HCT116 (cell line): ENCODE measurements around the gene MBD3L5. TPM values are rescaled to one million over a fixed set of nuclear protein-coding genes. Genes with fewer than 3 reads are reported as not detected.

Source experiments
- ATAC-seq: fragments of 200-7000 bp; cut with Tn5 transposase; 2 replicates; pipeline ENCODE4 v1.9.1; 2020; ENCODE audit warnings: mild to moderate bottlenecking, moderate library complexity
- BruUV-seq: library from RNA; stranded (reverse); fragments of 400-500 nt; replicated peaks from 2 replicates; lab custom pipeline; 2021; lab: Mats Ljungman, UMichigan
- CTCF ChIA-PET: fragments of 300-600 bp; sonication (Branson Sonifier 250); formaldehyde crosslinking; loops from one replicate; lab custom pipeline; 2021; ENCODE audit warnings: antibody characterized with exemption; lab: Charles Lee
- POLR2A ChIA-PET: fragments of 300-600, 350-600 bp; sonication (Branson Sonifier 250); formaldehyde crosslinking; loops from one replicate; lab custom pipeline; 2021; ENCODE audit warnings: antibody characterized with exemption; lab: Charles Lee
- RAD21 ChIA-PET, 2 experiments: fragments of 300-600 bp; sonication (Branson Sonifier 250); formaldehyde crosslinking; loops; one replicate each; lab custom pipeline; 2023; ENCODE audit warnings: low total read pairs in 2 of 2; ENCODE audit not compliant: uncharacterized antibody in 2 of 2, unreplicated experiment in 2 of 2, low non-redundant PET in 1 of 2; lab: Charles Lee
- DNase-seq: peaks from one replicate; pipeline ENCODE4 v3.0.0-alpha.2; 2010; ENCODE audit warnings: low read depth, low spot score
- H2AFZ ChIP-seq: fragments of 200-600 bp; shearing (Covaris generic), sonication (generic); 2 replicates; pipeline ENCODE4 v1.6.1; 2017; ENCODE audit warnings: low read depth, mixed run types, mixed read lengths, antibody characterized with exemption, low read length; ENCODE audit not compliant: poor library complexity, severe bottlenecking
- H3K27ac ChIP-seq: 2 replicates; pipeline ENCODE4 v1.5.1; 2012; ENCODE audit warnings: low read depth, low read length
- H3K27me3 ChIP-seq: fragments of 200-600 bp; sonication (generic); 2 replicates; pipeline ENCODE4 v1.6.1; 2016; ENCODE audit warnings: mixed run types, low read length, mixed read lengths; ENCODE audit not compliant: insufficient read depth
- H3K36me3 ChIP-seq, 2 experiments: fragments of 200-500 bp in 1 of 2; fragments of 200-600 bp in 1 of 2; sonication (Bioruptor generic) in 1 of 2; sonication (generic) in 1 of 2; 2 replicates each; pipeline versions ENCODE4 v1.5.1 to v1.6.1; 2014 to 2016; ENCODE audit warnings: low read length in 2 of 2, inconsistent platforms in 1 of 2, mixed read lengths in 1 of 2, mixed run types in 1 of 2; ENCODE audit not compliant: insufficient read depth in 2 of 2, control insufficient read depth in 1 of 2
- H3K4me1 ChIP-seq, 2 experiments: fragments of 200-600 bp in 1 of 2; sonication (generic) in 1 of 2; 2 replicates each; pipeline versions ENCODE4 v1.5.1 to v1.6.1; 2012 to 2017; ENCODE audit warnings: low read length in 2 of 2, inconsistent platforms in 1 of 2, mild to moderate bottlenecking in 1 of 2, mixed read lengths in 1 of 2, mixed run types in 1 of 2, moderate library complexity in 1 of 2; ENCODE audit not compliant: insufficient read depth in 2 of 2, control insufficient read depth in 1 of 2
- H3K4me2 ChIP-seq: fragments of 200-600 bp; sonication (generic); 2 replicates; pipeline ENCODE4 v1.6.1; 2017; ENCODE audit warnings: mixed run types, low read length, mixed read lengths
- H3K4me3 ChIP-seq, 2 experiments: fragments of 200-600 bp in 1 of 2; sonication (generic) in 1 of 2; replicated peaks in 1 of 2; 2 replicates each; pipeline ENCODE4 v1.5.1; 2011 to 2016; ENCODE audit warnings: low read length in 2 of 2, control low read depth in 1 of 2, low read depth in 1 of 2, mild to moderate bottlenecking in 1 of 2, mixed read lengths in 1 of 2, mixed run types in 1 of 2
- H3K79me2 ChIP-seq: fragments of 200-600 bp; sonication (generic); 2 replicates; pipeline ENCODE4 v1.6.1; 2017; ENCODE audit warnings: mild to moderate bottlenecking, mixed run types, low read length, moderate library complexity, mixed read lengths; ENCODE audit not compliant: insufficient read depth
- H3K9ac ChIP-seq: fragments of 200-600 bp; sonication (generic); 2 replicates; pipeline ENCODE4 v1.6.1; 2016; ENCODE audit warnings: low read length, mixed read lengths
- H3K9me2 ChIP-seq: fragments of 200-600 bp; sonication (generic), shearing (Covaris generic); 2 replicates; pipeline ENCODE4 v1.6.1; 2017; ENCODE audit warnings: mixed run types, mild to moderate bottlenecking, moderate library complexity; ENCODE audit not compliant: insufficient read depth
- H3K9me3 ChIP-seq, 2 experiments: fragments of 200-500 bp in 1 of 2; fragments of 200-600 bp in 1 of 2; sonication (Bioruptor generic) in 1 of 2; sonication (generic) in 1 of 2; 2 replicates each; pipeline ENCODE4 v1.6.1; 2014 to 2017; ENCODE audit warnings: low read length in 2 of 2, mixed read lengths in 2 of 2, inconsistent platforms in 1 of 2, low read depth in 1 of 2, mild to moderate bottlenecking in 1 of 2, mixed run types in 1 of 2, moderate library complexity in 1 of 2; ENCODE audit not compliant: control insufficient read depth in 1 of 2, insufficient read depth in 1 of 2
- H4K20me1 ChIP-seq: fragments of 200-600 bp; sonication (generic), shearing (Covaris generic); 2 replicates; pipeline ENCODE4 v1.6.1; 2017; ENCODE audit warnings: mixed run types, mild to moderate bottlenecking, moderate library complexity; ENCODE audit not compliant: insufficient read depth
- CEBPB ChIP-seq: IDR thresholded peaks from 2 replicates; pipeline ENCODE4 v1.6.1; 2012; ENCODE audit warnings: low read depth
- EZH2 ChIP-seq: fragments of 200-600 bp; sonication (generic); IDR thresholded peaks from 2 replicates; pipeline ENCODE4 v1.6.1; 2017; ENCODE audit warnings: antibody characterized with exemption, mixed run types
- FOSL1 ChIP-seq: IDR thresholded peaks from 2 replicates; pipeline ENCODE4 v1.6.1; 2012; ENCODE audit warnings: low read depth
- JUND ChIP-seq: IDR thresholded peaks from 2 replicates; pipeline ENCODE4 v1.6.1; 2012
- POLR2A ChIP-seq: IDR thresholded peaks from 2 replicates; pipeline ENCODE4 v1.7.0; 2011; ENCODE audit warnings: borderline replicate concordance; ENCODE audit not compliant: insufficient read depth, insufficient read length; ENCODE audit errors: extremely low read depth
- POLR2AphosphoS5 ChIP-seq: IDR thresholded peaks from 2 replicates; pipeline ENCODE4 v1.6.1; 2011; ENCODE audit warnings: mild to moderate bottlenecking, low read depth, low read length, moderate library complexity
- RAD21 ChIP-seq: IDR thresholded peaks from 2 replicates; pipeline ENCODE4 v1.6.1; 2012; ENCODE audit warnings: low read depth, mild to moderate bottlenecking
- REST ChIP-seq: IDR thresholded peaks from 2 replicates; pipeline ENCODE4 v1.6.1; 2012; ENCODE audit warnings: low read depth
- SP1 ChIP-seq: IDR thresholded peaks from 2 replicates; pipeline ENCODE4 v1.6.1; 2012; ENCODE audit warnings: low read depth
- SRF ChIP-seq: IDR thresholded peaks from 2 replicates; pipeline ENCODE4 v1.6.1; 2012; ENCODE audit warnings: low read depth
- YY1 ChIP-seq: IDR thresholded peaks from 2 replicates; pipeline ENCODE4 v1.6.1; 2011; ENCODE audit warnings: low read length, low read depth, moderate library complexity, mild to moderate bottlenecking; ENCODE audit not compliant: insufficient replicate concordance; ENCODE audit errors: extremely low read depth
- ZFX ChIP-seq: fragments of 450-650 bp; IDR thresholded peaks from 2 replicates; pipeline ENCODE4 v1.6.1; 2017
- ZNF274 ChIP-seq: fragments of 200-500 bp; sonication (Bioruptor generic); IDR thresholded peaks from 2 replicates; pipeline ENCODE4 v1.6.1; 2014; ENCODE audit warnings: mild to moderate bottlenecking, low read depth, low read length, inconsistent platforms
- intact Hi-C: fragments of 100-400 bp; cut with micrococcal nuclease; formaldehyde crosslinking; loops from 2 replicates; pipeline ENCODE4 v1.10.0; 2022
- total RNA-seq: library from RNA; stranded (reverse); gene quantifications from one replicate; pipeline ENCODE4 v1.2.1, GENCODE V29; 2021; ENCODE audit not compliant: unreplicated experiment
- TF ChIP-seq, protein P1 (sequence below): IDR thresholded peaks from 2 replicates; pipeline ENCODE4 v1.6.1; 2012
- TF ChIP-seq, protein P2 (sequence below): IDR thresholded peaks from 2 replicates; pipeline ENCODE4 v1.6.1; 2011; ENCODE audit warnings: mild to moderate bottlenecking, low read length, moderate library complexity; ENCODE audit not compliant: insufficient replicate concordance; ENCODE audit errors: extremely low read depth

MBD3L5 gene
- total RNA-seq, 1 experiment from 2014 or later = not detected

DNA sequence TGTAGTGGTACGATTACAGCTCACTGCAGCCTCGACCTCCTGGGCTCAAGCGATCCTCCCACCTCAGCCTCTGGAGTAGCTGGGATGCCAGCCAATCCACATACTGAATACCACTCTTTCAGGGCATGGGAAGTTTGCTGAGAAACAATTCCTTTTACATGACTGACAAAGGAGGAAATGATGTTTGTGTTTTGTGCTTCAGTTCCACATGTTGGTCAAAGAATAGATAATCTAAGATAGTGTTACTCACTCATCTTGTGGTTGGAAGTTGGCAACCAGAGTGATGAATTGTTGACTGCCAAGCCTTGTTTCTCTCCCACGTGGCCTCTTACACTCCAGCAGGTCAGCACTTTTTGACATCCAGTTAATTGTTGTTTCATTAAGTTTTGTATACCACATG lies 16.7 kb upstream of the MBD3L5 start:
- no peaks in the 10 kb centered on the region for H4K20me1 ChIP-seq
- no peak for TF ChIP-seq EZH2
- no peak for TF ChIP-seq SRF
- no peak for TF ChIP-seq YY1
- TF ChIP-seq RAD21 = no peak
- no peak for TF ChIP-seq FOSL1
- no peak for TF ChIP-seq ZNF274
- TF ChIP-seq, protein P1, sequence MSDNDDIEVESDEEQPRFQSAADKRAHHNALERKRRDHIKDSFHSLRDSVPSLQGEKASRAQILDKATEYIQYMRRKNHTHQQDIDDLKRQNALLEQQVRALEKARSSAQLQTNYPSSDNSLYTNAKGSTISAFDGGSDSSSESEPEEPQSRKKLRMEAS = no peak
- no peak for TF ChIP-seq SP1
- no peak for TF ChIP-seq REST
- TF ChIP-seq CEBPB = no peak
- no peak for TF ChIP-seq JUND
- TF ChIP-seq POLR2AphosphoS5 = no peak
- TF ChIP-seq ZFX = no peak
- TF ChIP-seq, protein P2, sequence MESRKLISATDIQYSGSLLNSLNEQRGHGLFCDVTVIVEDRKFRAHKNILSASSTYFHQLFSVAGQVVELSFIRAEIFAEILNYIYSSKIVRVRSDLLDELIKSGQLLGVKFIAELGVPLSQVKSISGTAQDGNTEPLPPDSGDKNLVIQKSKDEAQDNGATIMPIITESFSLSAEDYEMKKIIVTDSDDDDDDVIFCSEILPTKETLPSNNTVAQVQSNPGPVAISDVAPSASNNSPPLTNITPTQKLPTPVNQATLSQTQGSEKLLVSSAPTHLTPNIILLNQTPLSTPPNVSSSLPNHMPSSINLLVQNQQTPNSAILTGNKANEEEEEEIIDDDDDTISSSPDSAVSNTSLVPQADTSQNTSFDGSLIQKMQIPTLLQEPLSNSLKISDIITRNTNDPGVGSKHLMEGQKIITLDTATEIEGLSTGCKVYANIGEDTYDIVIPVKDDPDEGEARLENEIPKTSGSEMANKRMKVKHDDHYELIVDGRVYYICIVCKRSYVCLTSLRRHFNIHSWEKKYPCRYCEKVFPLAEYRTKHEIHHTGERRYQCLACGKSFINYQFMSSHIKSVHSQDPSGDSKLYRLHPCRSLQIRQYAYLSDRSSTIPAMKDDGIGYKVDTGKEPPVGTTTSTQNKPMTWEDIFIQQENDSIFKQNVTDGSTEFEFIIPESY = no peak
- TF ChIP-seq POLR2A = no peak
- H2AFZ ChIP-seq = no peak overlapping the region
- RAD21 ChIA-PET = interaction anchor here in 1 of 2 experiments (1.1 kb wide), 1 partner anchor 55 kb away, joined by 3 read pairs; the partner anchor contains the start of gene ZNF557
- H3K9ac ChIP-seq = no peak overlapping the region
- intact Hi-C loops = no loop called here
- no peaks in the 10 kb centered on the region for H3K36me3 ChIP-seq
- no peaks in the 10 kb centered on the region for H3K27me3 ChIP-seq
- H3K79me2 ChIP-seq = no peaks in the 10 kb centered on the region
- ATAC-seq (no peak), DNase-seq (no peak)
- no peaks in the 10 kb centered on the region for H3K9me2 ChIP-seq
- no peak overlapping the region for H3K4me2 ChIP-seq
- POLR2A ChIA-PET = no interaction called here
- H3K4me1 ChIP-seq = no peaks in the 10 kb centered on the region
- no peaks in the 10 kb centered on the region for H3K9me3 ChIP-seq
- CTCF ChIA-PET = no interaction called here
- BruUV-seq = no TSS peak
- H3K27ac ChIP-seq = no peak overlapping the region
- no peak overlapping the region for H3K4me3 ChIP-seq
